SK-N-SH (cell line): Measurements from ENCODE around the gene KRT13.

Source experiments
- POLR2AphosphoS5 ChIP-seq: IDR thresholded peaks from 2 replicates; pipeline ENCODE4 v1.6.1; 2012; ENCODE audit warnings: low read depth, low read length
- RFX5 ChIP-seq: IDR thresholded peaks from 2 replicates; pipeline ENCODE4 v1.6.1; 2012; ENCODE audit warnings: mild to moderate bottlenecking, improper control_type of control experiment, low read length
- ZBTB33 ChIP-seq: IDR thresholded peaks from 2 replicates; pipeline ENCODE4 v1.4.0; 2012; ENCODE audit warnings: low read depth, borderline replicate concordance
- TF ChIP-seq, protein P1 (sequence below): fragments of 200-600 bp; sonication (generic); IDR thresholded peaks from 2 replicates; pipeline ENCODE4 v1.6.1; 2017; ENCODE audit warnings: antibody characterized with exemption, mild to moderate bottlenecking, moderate library complexity

- TF ChIP-seq RFX5 (no peak), ZBTB33 (no peak), POLR2AphosphoS5 (no peak)
- TF ChIP-seq, protein P1, sequence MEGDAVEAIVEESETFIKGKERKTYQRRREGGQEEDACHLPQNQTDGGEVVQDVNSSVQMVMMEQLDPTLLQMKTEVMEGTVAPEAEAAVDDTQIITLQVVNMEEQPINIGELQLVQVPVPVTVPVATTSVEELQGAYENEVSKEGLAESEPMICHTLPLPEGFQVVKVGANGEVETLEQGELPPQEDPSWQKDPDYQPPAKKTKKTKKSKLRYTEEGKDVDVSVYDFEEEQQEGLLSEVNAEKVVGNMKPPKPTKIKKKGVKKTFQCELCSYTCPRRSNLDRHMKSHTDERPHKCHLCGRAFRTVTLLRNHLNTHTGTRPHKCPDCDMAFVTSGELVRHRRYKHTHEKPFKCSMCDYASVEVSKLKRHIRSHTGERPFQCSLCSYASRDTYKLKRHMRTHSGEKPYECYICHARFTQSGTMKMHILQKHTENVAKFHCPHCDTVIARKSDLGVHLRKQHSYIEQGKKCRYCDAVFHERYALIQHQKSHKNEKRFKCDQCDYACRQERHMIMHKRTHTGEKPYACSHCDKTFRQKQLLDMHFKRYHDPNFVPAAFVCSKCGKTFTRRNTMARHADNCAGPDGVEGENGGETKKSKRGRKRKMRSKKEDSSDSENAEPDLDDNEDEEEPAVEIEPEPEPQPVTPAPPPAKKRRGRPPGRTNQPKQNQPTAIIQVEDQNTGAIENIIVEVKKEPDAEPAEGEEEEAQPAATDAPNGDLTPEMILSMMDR = peak; percentile 45
Measured at GRCh38 chr17:41486809-41487530, 18.4 kb downstream of the KRT13 start.
